WERI-Rb-1 (cell line): ENCODE results near the gene BCL2.

Experiments used
- DNase-seq: peaks from one replicate; pipeline ENCODE4 v3.0.0-alpha.2; 2020
- H3K27ac ChIP-seq: fragments of 250-450 bp; sonication (Bioruptor Pico); 2 replicates; pipeline ENCODE4 v1.5.1; 2020; ENCODE audit warnings: mild to moderate bottlenecking, moderate library complexity
- H3K27me3 ChIP-seq: fragments of 250-450 bp; sonication (Bioruptor Pico); 2 replicates; pipeline ENCODE4 v1.5.1; 2021; ENCODE audit warnings: mild to moderate bottlenecking, low read depth, moderate library complexity; ENCODE audit not compliant: insufficient read depth, severe bottlenecking
- H3K36me3 ChIP-seq: fragments of 250-450 bp; sonication (Bioruptor Pico); 2 replicates; pipeline ENCODE4 v1.5.1; 2020; ENCODE audit warnings: mild to moderate bottlenecking, moderate library complexity
- H3K4me3 ChIP-seq: 2 replicates; pipeline ENCODE4 v1.5.1; 2011; ENCODE audit warnings: low read depth, mild to moderate bottlenecking, control low read depth, low read length
- H3K9me3 ChIP-seq: fragments of 250-450 bp; sonication (Bioruptor Pico); 2 replicates; pipeline ENCODE4 v1.5.1; 2021; ENCODE audit warnings: mild to moderate bottlenecking, moderate library complexity; ENCODE audit not compliant: severe bottlenecking
- CTCF ChIP-seq: IDR thresholded peaks from 2 replicates; pipeline ENCODE4 v1.5.1; 2011; ENCODE audit warnings: low read depth, mild to moderate bottlenecking, control low read depth, inconsistent platforms, low read length

Gene BCL2

GRCh38 chr18:63318889-63319382 is 633 bp downstream of the BCL2 start:
- no peak for TF ChIP-seq CTCF
- H3K27ac ChIP-seq = peak overlapping the region; percentile 88
- DNase-seq = no peak

GRCh38 chr18:63317982-63318888 is 1.3 kb downstream of the BCL2 start:
- Histone ChIP-seq H3K27ac (no peak overlapping the region), H3K9me3 (no peaks in the 10 kb centered on the region), H3K4me3 (peak overlapping the region; percentile 92), H3K27me3 (no peaks in the 10 kb centered on the region), H3K36me3 (no peaks in the 10 kb centered on the region)
- DNase-seq = no peak
- TF ChIP-seq CTCF = 0 out of 2 replicates have a peak, but pooled peaks have one; percentile 18

More at GRCh38 chr18:63318889-63319382, 633 bp downstream of the BCL2 start:
- H3K4me3 ChIP-seq = peak overlapping the region; percentile 92
- no peaks in the 10 kb centered on the region for H3K36me3 ChIP-seq
- H3K9me3 ChIP-seq = no peaks in the 10 kb centered on the region
- H3K27me3 ChIP-seq = no peaks in the 10 kb centered on the region

- no peaks in the 10 kb centered on the region for H3K27me3 ChIP-seq
- no peaks in the 10 kb centered on the region for H3K36me3 ChIP-seq
- no peak for DNase-seq
- no peak overlapping the region for H3K27ac ChIP-seq
- TF ChIP-seq CTCF = no peak
- no peak overlapping the region for H3K4me3 ChIP-seq
- no peaks in the 10 kb centered on the region for H3K9me3 ChIP-seq
Observed at GRCh38 chr18:63317556-63317946, 2.0 kb downstream of the BCL2 start.

GRCh38 chr18:63316612-63317555 is 2.7 kb downstream of the BCL2 start:
- Histone ChIP-seq H3K4me3 (no peak overlapping the region), H3K36me3 (no peaks in the 10 kb centered on the region), H3K27me3 (no peaks in the 10 kb centered on the region), H3K9me3 (no peaks in the 10 kb centered on the region), H3K27ac (no peak overlapping the region)
- TF ChIP-seq CTCF = no peak
- DNase-seq = no peak

GRCh38 chr18:63315876-63316275 is 3.7 kb downstream of the BCL2 start:
- H3K27me3 ChIP-seq = no peaks in the 10 kb centered on the region
- no peak for TF ChIP-seq CTCF
- H3K4me3 ChIP-seq = no peak overlapping the region
- H3K27ac ChIP-seq = no peak overlapping the region
- H3K9me3 ChIP-seq = no peaks in the 10 kb centered on the region
- no peaks in the 10 kb centered on the region for H3K36me3 ChIP-seq
- DNase-seq = no peak
